ENCODE measurements around the gene MTA3.

DNA sequence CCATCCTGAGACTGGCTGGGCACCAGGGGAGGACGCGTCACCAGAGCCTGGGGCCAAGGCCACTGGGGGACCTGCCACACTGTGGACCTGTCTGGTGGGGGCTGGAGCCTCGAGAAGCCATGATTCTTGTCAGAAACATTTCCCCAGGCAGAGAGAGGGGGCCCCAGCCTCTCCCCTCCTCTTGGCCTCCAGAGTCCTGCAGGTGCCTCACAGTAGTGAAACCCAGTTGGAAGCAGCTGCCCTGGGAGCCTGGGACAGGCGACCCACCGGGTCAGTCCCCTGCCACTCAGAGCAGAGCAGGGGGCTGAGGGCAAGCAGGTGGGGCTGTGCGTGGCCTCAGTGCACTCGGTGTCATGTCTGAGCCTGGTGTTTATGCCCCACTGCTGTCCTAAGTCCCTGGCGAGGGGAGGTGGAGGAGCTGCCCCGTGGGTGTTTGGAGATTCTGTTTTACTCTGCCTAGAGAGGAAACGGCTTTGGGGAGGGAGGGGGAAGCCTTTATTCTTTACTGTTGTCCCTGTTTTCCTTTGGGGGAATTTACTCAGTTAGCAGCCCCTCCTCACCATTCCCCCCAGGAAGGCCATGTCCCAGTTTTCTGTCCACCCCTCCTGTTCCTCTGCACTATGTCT is 187.8 kb downstream of the MTA3 start:
- TF ChIP-seq, protein P1, sequence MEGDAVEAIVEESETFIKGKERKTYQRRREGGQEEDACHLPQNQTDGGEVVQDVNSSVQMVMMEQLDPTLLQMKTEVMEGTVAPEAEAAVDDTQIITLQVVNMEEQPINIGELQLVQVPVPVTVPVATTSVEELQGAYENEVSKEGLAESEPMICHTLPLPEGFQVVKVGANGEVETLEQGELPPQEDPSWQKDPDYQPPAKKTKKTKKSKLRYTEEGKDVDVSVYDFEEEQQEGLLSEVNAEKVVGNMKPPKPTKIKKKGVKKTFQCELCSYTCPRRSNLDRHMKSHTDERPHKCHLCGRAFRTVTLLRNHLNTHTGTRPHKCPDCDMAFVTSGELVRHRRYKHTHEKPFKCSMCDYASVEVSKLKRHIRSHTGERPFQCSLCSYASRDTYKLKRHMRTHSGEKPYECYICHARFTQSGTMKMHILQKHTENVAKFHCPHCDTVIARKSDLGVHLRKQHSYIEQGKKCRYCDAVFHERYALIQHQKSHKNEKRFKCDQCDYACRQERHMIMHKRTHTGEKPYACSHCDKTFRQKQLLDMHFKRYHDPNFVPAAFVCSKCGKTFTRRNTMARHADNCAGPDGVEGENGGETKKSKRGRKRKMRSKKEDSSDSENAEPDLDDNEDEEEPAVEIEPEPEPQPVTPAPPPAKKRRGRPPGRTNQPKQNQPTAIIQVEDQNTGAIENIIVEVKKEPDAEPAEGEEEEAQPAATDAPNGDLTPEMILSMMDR (IDR thresholded peaks at IDR 0.05): no peak
- no peak for TF ChIP-seq POLR2A (IDR thresholded peaks at IDR 0.05)
